Amniotic epithelial cell (primary cell): Measurements from ENCODE around the gene ADAD2.

ENCODE experiments used
- DNase-seq: peaks from one replicate; pipeline ENCODE4 v3.0.0-alpha.2; 2010; ENCODE audit warnings: low read depth

ADAD2 gene

GRCh38 chr16:84245956-84246678 lies 55.2 kb downstream of the ADAD2 start:
- DNase-seq, result no peak

DNA sequence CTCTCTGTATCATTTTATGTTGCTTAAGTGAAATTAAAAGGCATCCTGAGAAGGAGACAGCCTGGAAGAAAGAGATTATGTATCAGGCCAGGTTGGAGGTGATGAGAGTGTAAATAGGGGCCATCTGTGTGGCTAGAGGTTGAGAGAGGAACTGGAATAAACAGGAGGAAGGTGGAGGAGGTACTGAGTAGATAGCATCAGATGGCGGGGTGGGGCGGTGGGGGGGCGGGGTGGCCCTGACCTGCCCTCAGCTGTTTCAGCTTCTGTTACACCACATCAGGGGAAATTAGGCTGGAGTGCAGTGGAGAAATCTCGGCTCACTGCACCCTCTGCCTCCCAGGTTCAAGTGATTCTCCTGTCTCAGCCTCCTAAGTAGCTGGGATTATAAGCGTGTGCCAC lies 55.7 kb downstream of the ADAD2 start:
- no peak for DNase-seq
